ENCODE measurements around the gene MMP15. TPM values are rescaled to one million over a fixed set of nuclear protein-coding genes. Genes with fewer than 3 reads are reported as not detected.

Gene MMP15
- total RNA-seq, 4 donors from 2014 or later, result 2.9 to 6.5 (median 4.5) TPM

DNA sequence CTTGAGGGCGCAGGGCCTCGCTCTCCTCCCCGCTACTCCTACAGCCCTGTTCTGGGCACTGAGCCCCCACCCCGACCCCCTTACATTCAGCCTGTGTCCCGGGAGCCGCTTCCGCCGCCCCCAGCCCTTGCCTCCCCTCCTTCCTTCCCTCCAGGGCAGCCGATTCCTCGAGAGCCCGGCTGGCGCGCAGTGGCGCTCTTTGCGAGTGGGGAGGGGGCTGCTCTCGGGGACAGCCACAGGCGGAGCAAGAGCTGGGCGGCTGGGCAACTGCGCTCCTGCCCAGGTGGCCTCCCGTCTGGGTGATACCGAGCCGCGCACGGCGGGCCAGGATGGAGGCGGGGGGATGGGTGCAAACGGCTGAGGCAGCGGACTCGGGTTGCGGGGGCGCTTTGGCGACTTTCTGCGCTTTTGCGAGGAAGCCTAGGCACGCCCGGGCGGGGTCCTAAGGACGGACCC, 1.2 kb downstream of the MMP15 start:
- TF ChIP-seq POLR2A (IDR thresholded peaks at IDR 0.05), result no peak
- TF ChIP-seq, protein P1, sequence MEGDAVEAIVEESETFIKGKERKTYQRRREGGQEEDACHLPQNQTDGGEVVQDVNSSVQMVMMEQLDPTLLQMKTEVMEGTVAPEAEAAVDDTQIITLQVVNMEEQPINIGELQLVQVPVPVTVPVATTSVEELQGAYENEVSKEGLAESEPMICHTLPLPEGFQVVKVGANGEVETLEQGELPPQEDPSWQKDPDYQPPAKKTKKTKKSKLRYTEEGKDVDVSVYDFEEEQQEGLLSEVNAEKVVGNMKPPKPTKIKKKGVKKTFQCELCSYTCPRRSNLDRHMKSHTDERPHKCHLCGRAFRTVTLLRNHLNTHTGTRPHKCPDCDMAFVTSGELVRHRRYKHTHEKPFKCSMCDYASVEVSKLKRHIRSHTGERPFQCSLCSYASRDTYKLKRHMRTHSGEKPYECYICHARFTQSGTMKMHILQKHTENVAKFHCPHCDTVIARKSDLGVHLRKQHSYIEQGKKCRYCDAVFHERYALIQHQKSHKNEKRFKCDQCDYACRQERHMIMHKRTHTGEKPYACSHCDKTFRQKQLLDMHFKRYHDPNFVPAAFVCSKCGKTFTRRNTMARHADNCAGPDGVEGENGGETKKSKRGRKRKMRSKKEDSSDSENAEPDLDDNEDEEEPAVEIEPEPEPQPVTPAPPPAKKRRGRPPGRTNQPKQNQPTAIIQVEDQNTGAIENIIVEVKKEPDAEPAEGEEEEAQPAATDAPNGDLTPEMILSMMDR (IDR thresholded peaks at IDR 0.05), result no peak
- intact Hi-C loops (cut with DNase I), result no loop called here
- no peak for DNase-seq
- Histone ChIP-seq H3K27ac (peak overlapping the region in 3 of 4 donors; percentile 75 to 85 (median 83)), H3K36me3 (no peaks in the 10 kb centered on the region), H3K27me3 (peaks cover 0 to 24% (median 0%) of the 10 kb centered on the region in 4 donors), H3K4me3 (peak overlapping the region; percentile 55 to 79 (median 76)), H3K9me3 (no peaks in the 10 kb centered on the region), H3K4me1 (peaks cover 34 to 87% (median 35%) of the 10 kb centered on the region in 3 donors)
- WGBS, 2 donors, result 3% methylated on average over 7 of the region's 38 CpGs; no CpG with 5 or more reads in 1 of the 2 donors

DNA sequence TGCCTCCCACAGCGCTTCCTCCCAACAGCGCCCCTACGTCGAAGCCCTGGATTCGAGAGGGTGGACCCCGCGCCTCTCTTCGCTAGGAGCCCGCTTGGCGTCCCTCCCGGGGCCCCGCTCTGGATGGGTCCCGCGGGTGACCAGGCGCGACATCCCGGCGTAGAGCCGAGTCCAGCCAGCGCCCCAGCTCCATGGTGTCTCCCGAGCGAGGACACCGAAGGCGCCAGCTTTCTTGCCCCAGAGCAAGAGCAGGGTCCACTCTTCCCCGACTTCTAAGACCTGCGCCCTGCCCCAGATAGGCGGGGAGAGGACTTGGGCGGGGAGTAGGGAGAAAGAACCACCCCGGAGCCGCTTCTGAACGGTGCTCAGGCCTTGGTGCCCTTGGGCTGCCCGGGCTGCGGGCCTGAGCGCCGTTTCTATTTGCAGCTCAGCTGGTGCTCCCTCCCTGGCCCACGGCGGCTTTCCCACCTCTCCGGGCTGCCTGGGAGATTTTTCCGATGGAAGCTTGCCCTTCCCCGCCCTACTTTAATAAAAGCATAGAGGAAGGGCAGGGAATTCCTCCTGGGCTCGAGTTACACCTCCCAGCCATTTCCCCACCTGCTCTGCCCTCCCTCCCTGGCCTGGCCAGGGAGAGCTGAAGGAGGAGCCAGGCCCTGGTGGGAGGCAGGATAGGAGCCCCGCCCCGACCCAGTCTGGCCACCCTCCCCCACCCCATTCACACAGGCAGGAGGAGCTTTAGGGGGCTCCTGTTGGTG, 1.8 kb downstream of the MMP15 start:
- TF ChIP-seq POLR2A (IDR thresholded peaks at IDR 0.05), result no peak
- TF ChIP-seq, protein P1 (IDR thresholded peaks at IDR 0.05), result no peak
- Histone ChIP-seq H3K4me1 (peaks cover 33 to 87% (median 34%) of the 10 kb centered on the region in 3 donors), H3K27me3 (peaks cover 0 to 24% (median 0%) of the 10 kb centered on the region in 4 donors), H3K27ac (peak overlapping the region in 3 of 4 donors; percentile 75 to 85 (median 83)), H3K36me3 (no peaks in the 10 kb centered on the region), H3K9me3 (no peaks in the 10 kb centered on the region), H3K4me3 (peak overlapping the region; percentile 55 to 79 (median 76))
- 0 to 10% methylated on average over 3 to 20 of the region's 43 CpGs for WGBS, 2 donors
- intact Hi-C loops (cut with DNase I), result no loop called here
- DNase-seq, result no peak

DNA sequence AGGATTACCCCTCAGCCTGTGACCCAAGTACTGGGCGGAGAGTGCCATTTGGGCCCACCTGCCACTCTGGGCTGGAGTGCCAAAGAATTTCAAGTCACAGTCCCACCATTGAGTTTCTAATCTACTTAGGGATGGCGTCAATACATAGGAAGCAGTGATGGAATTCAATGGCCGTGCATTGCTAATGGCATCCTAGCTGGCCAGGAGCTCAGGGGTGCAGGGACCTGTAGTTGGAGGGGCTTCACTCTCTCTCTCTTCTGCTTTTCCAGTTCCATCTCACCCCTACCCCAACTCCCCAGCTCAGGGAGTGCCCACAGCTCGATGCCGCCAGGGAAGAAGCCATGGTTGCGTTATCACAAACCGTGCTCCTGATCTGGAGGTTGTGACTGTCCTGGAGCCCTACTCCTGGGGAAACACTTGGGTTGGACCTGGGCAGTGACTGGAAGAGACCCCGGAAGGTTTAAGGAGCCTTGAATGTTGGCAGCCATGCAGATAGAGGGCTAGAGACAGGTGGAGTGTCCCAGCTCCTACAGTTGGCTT, 2.4 kb downstream of the MMP15 start:
- intact Hi-C loops (cut with DNase I), result no loop called here
- Histone ChIP-seq H3K4me1 (peaks cover 27 to 87% (median 34%) of the 10 kb centered on the region in 3 donors), H3K27ac (peak overlapping the region in 2 of 4 donors; percentile 75 to 85), H3K27me3 (peaks cover 0 to 24% (median 0%) of the 10 kb centered on the region in 4 donors), H3K9me3 (no peaks in the 10 kb centered on the region), H3K4me3 (peak overlapping the region in 2 of 4 donors; percentile 75 to 79), H3K36me3 (no peaks in the 10 kb centered on the region)
- no CpG with 5 or more reads among the region's 8 CpGs for WGBS, 2 donors
- TF ChIP-seq, protein P1 (IDR thresholded peaks at IDR 0.05), result no peak
- no peak for TF ChIP-seq POLR2A (IDR thresholded peaks at IDR 0.05)
- DNase-seq, result no peak

DNA sequence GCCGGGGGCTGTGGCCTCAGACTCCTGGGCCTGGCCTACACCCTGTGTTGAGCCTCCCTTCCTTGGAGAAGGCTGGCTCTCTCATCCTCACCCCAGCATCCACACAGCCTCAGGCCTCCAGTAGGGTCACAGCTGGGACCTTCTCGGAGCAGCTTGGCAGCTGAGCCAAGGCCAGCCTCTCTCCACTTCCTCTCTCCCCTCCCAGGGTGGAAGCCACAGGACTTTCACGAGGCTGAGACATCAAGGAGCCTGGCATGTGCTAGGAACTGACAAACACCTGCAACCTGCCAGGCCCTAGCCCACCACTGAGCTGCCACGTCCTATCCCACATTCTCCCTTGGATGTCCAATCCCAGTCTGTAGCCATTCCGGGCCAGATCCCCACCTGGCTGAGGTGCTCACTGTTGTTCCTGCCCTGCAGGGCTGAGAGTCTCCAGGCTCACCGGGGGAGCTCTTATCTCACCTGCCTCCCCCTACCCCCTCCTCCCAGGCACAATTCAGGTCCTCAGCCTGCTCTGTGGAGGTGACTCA, 3.1 kb downstream of the MMP15 start:
- no peak for DNase-seq
- Histone ChIP-seq H3K27ac (no peak overlapping the region), H3K36me3 (no peaks in the 10 kb centered on the region), H3K27me3 (peaks cover 0 to 24% (median 0%) of the 10 kb centered on the region in 4 donors), H3K4me3 (no peak overlapping the region), H3K9me3 (no peaks in the 10 kb centered on the region), H3K4me1 (peaks cover 20 to 86% (median 34%) of the 10 kb centered on the region in 3 donors)
- TF ChIP-seq, protein P1 (IDR thresholded peaks at IDR 0.05), result no peak
- no peak for TF ChIP-seq POLR2A (IDR thresholded peaks at IDR 0.05)
- intact Hi-C loops (cut with DNase I), result no loop called here
- WGBS, 2 donors, result 58 to 90% methylated on average over 2 to 6 of the region's 6 CpGs

DNA sequence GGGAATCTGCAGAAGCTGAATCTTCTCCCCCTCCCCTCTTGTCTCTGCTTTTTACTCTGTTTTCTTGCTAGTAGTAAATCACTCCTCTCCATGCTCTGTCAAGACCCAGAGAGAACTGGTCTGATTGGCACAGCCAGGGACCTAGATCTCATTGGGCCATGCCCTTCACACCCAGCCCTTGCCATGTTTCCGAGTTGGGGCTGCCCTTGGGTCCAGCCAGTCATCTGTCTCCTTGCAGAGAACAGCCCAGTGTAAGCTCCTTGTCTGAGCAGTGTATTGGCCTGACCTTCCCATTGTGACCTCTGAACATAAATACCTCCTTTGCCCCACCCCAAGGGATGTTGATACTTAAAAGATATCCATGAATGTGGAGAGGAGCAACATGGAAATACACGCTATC, 3.9 kb downstream of the MMP15 start:
- 85 to 100% methylated on average over 1 to 2 of the region's 2 CpGs for WGBS, 2 donors
- Histone ChIP-seq H3K27me3 (peaks cover 0 to 20% (median 0%) of the 10 kb centered on the region in 4 donors), H3K4me3 (no peak overlapping the region), H3K4me1 (peaks cover 19 to 78% (median 33%) of the 10 kb centered on the region in 3 donors), H3K36me3 (no peaks in the 10 kb centered on the region), H3K27ac (no peak overlapping the region), H3K9me3 (no peaks in the 10 kb centered on the region)
- TF ChIP-seq, protein P1 (IDR thresholded peaks at IDR 0.05), result no peak
- no peak for TF ChIP-seq POLR2A (IDR thresholded peaks at IDR 0.05)
- DNase-seq, result no peak
- intact Hi-C loops (cut with DNase I), result no loop called here
